A549 (cell line): ENCODE measurements around the gene CACNA2D4. TPM values are rescaled to one million over a fixed set of nuclear protein-coding genes. Genes with fewer than 3 reads are reported as not detected.

ENCODE experiments used
- ATAC-seq, 2 experiments: fragments of 200-7000 bp in 1 of 2; fragments of >200 bp in 1 of 2; cut with Nextera tagmentation in 1 of 2; cut with Tn5 transposase in 1 of 2; 3 replicates each; pipeline versions ENCODE4 v1.8.0 to v1.9.1; 2018 to 2020; ENCODE audit warnings: mild to moderate bottlenecking in 1 of 2, moderate library complexity in 1 of 2
- CTCF ChIA-PET: fragments of 300-600 bp; sonication (Branson Sonifier 250); formaldehyde crosslinking; extraction: SDS; loops from one replicate; lab custom pipeline; 2021; ENCODE audit warnings: antibody characterized with exemption, inconsistent platforms; lab: Yijun Ruan, JAX
- POLR2A ChIA-PET: fragments of 350-600 bp; formaldehyde crosslinking; extraction: SDS; loops from one replicate; lab custom pipeline; 2021; ENCODE audit warnings: antibody characterized with exemption, inconsistent platforms; lab: Yijun Ruan, JAX
- DNase-seq, 2 experiments: peaks; one replicate each; pipeline versions ENCODE4 v3.0.0 to v3.0.0-alpha.2; 2011 to 2016; ENCODE audit warnings: low read depth in 1 of 2, low spot score in 1 of 2
- FAIRE-seq: peaks from 2 replicates; lab custom pipeline; 2011; peaks lifted over from hg19 to GRCh38; lab: Jason Lieb, UNC
- H3K27ac ChIP-seq, 2 experiments: fragments of >200 bp; sonication (Bioruptor Twin); formaldehyde crosslinking; 3 replicates each; pipeline ENCODE4 v1.5.1; 2016 to 2017
- H3K4me1 ChIP-seq: fragments of >200 bp; sonication (Bioruptor Twin); formaldehyde crosslinking; 3 replicates; pipeline ENCODE4 v1.6.1; 2016
- H3K4me2 ChIP-seq: fragments of >200 bp; sonication (Bioruptor Twin); formaldehyde crosslinking; 3 replicates; pipeline ENCODE4 v1.6.1; 2016
- H3K4me3 ChIP-seq: fragments of >200 bp; sonication (Bioruptor Twin); formaldehyde crosslinking; 3 replicates; pipeline ENCODE4 v1.5.1; 2016
- H3K9me3 ChIP-seq: fragments of >200 bp; sonication (Bioruptor Twin); formaldehyde crosslinking; 3 replicates; pipeline ENCODE4 v1.6.1; 2016
- BHLHE40 ChIP-seq: IDR thresholded peaks from 2 replicates; pipeline ENCODE4 v1.6.1; 2012; ENCODE audit warnings: low read depth, low read length, inconsistent platforms
- CBX2 ChIP-seq: fragments of 200-600 bp; sonication (generic); IDR thresholded peaks from 2 replicates; pipeline ENCODE4 v1.6.1; 2016; ENCODE audit warnings: low read depth, mild to moderate bottlenecking, borderline replicate concordance
- CBX8 ChIP-seq: fragments of 200-600 bp; sonication (generic); IDR thresholded peaks from 2 replicates; pipeline ENCODE4 v1.6.1; 2016
- CEBPB ChIP-seq, 2 experiments: fragments of >200 bp in 1 of 2; sonication (Bioruptor Twin) in 1 of 2; formaldehyde crosslinking in 1 of 2; IDR thresholded peaks; 2 replicates each; pipeline ENCODE4 v1.6.1; 2012 to 2016
- CHD2 ChIP-seq: fragments of 150-350 bp; IDR thresholded peaks from 2 replicates; pipeline ENCODE4 v1.6.1; 2014; ENCODE audit warnings: low read length; ENCODE audit not compliant: partially characterized antibody
- EHMT2 ChIP-seq: fragments of 200-600 bp; sonication (generic); IDR thresholded peaks from 2 replicates; pipeline ENCODE4 v1.6.1; 2016; ENCODE audit warnings: antibody characterized with exemption, low read depth, mild to moderate bottlenecking, moderate library complexity
- ELK1 ChIP-seq: fragments of 150-350 bp; IDR thresholded peaks from 2 replicates; pipeline ENCODE4 v1.6.1; 2014; ENCODE audit warnings: low read depth, mild to moderate bottlenecking, low read length
- ESRRA ChIP-seq: fragments of 150-350 bp; IDR thresholded peaks from 2 replicates; pipeline ENCODE4 v1.6.1; 2014; ENCODE audit warnings: mild to moderate bottlenecking, low read length, borderline replicate concordance
- HMGXB4 ChIP-seq: fragments of 250-450 bp; sonication (Bioruptor Pico); IDR thresholded peaks from 2 replicates; pipeline ENCODE4 v1.5.0; 2021; ENCODE audit warnings: mild to moderate bottlenecking, moderate library complexity, borderline replicate concordance
- HOXB13 ChIP-seq: fragments of 250-450 bp; sonication (Bioruptor Pico); IDR thresholded peaks from 2 replicates; pipeline ENCODE4 v1.5.0; 2020; ENCODE audit warnings: low read depth, mild to moderate bottlenecking, moderate library complexity
- HOXB5 ChIP-seq: fragments of 250-450 bp; sonication (Bioruptor Pico); IDR thresholded peaks from 2 replicates; pipeline ENCODE4 v1.5.0; 2020; ENCODE audit warnings: mild to moderate bottlenecking, moderate library complexity
- KDM5A ChIP-seq: fragments of 200-600 bp; sonication (generic); IDR thresholded peaks from 2 replicates; pipeline ENCODE4 v1.6.1; 2016; ENCODE audit warnings: antibody characterized with exemption, mild to moderate bottlenecking
- MAFK ChIP-seq: fragments of 450-650 bp; IDR thresholded peaks from 2 replicates; pipeline ENCODE4 v1.6.1; 2014; ENCODE audit not compliant: partially characterized antibody
- MAX ChIP-seq: IDR thresholded peaks from 2 replicates; pipeline ENCODE4 v1.6.1; 2012
- MAZ ChIP-seq: fragments of 150-350 bp; IDR thresholded peaks from 2 replicates; pipeline ENCODE4 v1.6.1; 2014; ENCODE audit warnings: antibody characterized with exemption, low read depth, low read length, borderline replicate concordance
- MYC ChIP-seq: IDR thresholded peaks from 2 replicates; pipeline ENCODE4 v1.6.1; 2012; ENCODE audit warnings: mild to moderate bottlenecking, inconsistent platforms, low read length, improper control_type of control experiment, borderline replicate concordance
- NPAS2 ChIP-seq: fragments of 250-450 bp; sonication (Bioruptor Pico); IDR thresholded peaks from 2 replicates; pipeline ENCODE4 v1.8.0; 2022; ENCODE audit warnings: mild to moderate bottlenecking, moderate library complexity, borderline replicate concordance
- POLR2A ChIP-seq: IDR thresholded peaks from 2 replicates; pipeline ENCODE4 v1.6.1; 2012; ENCODE audit warnings: mild to moderate bottlenecking, low read length
- RCOR1 ChIP-seq: fragments of 150-350 bp; IDR thresholded peaks from 2 replicates; pipeline ENCODE4 v1.6.1; 2014; ENCODE audit warnings: antibody characterized with exemption, low read length, low read depth
- SMC3 ChIP-seq: fragments of >200 bp; sonication (Bioruptor Twin); formaldehyde crosslinking; IDR thresholded peaks from 3 replicates; pipeline ENCODE4 v1.6.1; 2018; ENCODE audit warnings: inconsistent platforms
- SREBF2 ChIP-seq: fragments of 450-650 bp; IDR thresholded peaks from 2 replicates; pipeline ENCODE4 v1.6.1; 2014; ENCODE audit warnings: mild to moderate bottlenecking, moderate library complexity
- TP53 ChIP-seq: fragments of 250-450 bp; sonication (Bioruptor Pico); IDR thresholded peaks from 2 replicates; pipeline ENCODE4 v1.5.0; 2021; ENCODE audit warnings: mild to moderate bottlenecking, moderate library complexity
- ZNF302 ChIP-seq: fragments of 250-450 bp; sonication (Bioruptor Pico); IDR thresholded peaks from 2 replicates; pipeline ENCODE4 v1.9.0; 2021; ENCODE audit warnings: inconsistent platforms, mild to moderate bottlenecking, moderate library complexity
- ZSCAN20 ChIP-seq: fragments of 250-450 bp; sonication (Bioruptor Pico); IDR thresholded peaks from 2 replicates; pipeline ENCODE4 v1.8.0; 2022; ENCODE audit warnings: mild to moderate bottlenecking, moderate library complexity
- WGBS: methylation state at CpG from one replicate; pipeline ENCODE4 v1.1.6; 2017; ENCODE audit errors: missing lambda C conversion rate; 5-methylcytosine and 5-hydroxymethylcytosine counted together
- polyA plus RNA-seq, 4 experiments: library from polyadenylated mRNA; depleted of rRNA in 3 of 4; stranded (reverse); fragments of >200 nt; fragmentation: RNase III in 1 of 4; extraction: RNeasy Plus Mini Kit Qiagen cat#74134 plus additional on column Dnase treatment in 1 of 4; gene quantifications; 2 replicates in 3 of 4; 3 replicates in 1 of 4; pipeline ENCODE4 v1.2.3, GENCODE V29; 2011 to 2017

The CACNA2D4 gene
- polyA plus RNA-seq, 2 of the 4 experiments (the other 2 are of a cell fraction), result not detected

- CTCF ChIA-PET, result interaction anchor here (1.2 kb wide), 1 partner anchor 103 kb away, joined by 4 read pairs; no protein-coding TSS in a partner anchor
- no peak for TF ChIP-seq ZSCAN20 (CRISPR knock-in tag)
- no peak for TF ChIP-seq RCOR1
- TF ChIP-seq MAZ, result no peak
- TF ChIP-seq TP53 (CRISPR knock-in tag), result no peak
- TF ChIP-seq CHD2, result no peak
- Histone ChIP-seq H3K4me1 (no peaks in the 10 kb centered on the region), H3K4me2 (no peak overlapping the region), H3K9me3 (no peaks in the 10 kb centered on the region), H3K4me3 (no peak overlapping the region), H3K27ac (no peak overlapping the region)
- no peak for FAIRE-seq
- whole genome bisulfite sequencing, result 69% methylated on average over 18 of the region's 22 CpGs
- DNase-seq, result no peak
- POLR2A ChIA-PET, result no interaction called here
- no peak for ATAC-seq
These were observed 81.5 kb downstream of the CACNA2D4 start for GRCh38 chr12:1836854-1837421.

GRCh38 chr12:1836241-1836803 is 82.1 kb downstream of the CACNA2D4 start:
- Histone ChIP-seq H3K9me3 (no peaks in the 10 kb centered on the region), H3K4me2 (no peak overlapping the region), H3K4me3 (no peak overlapping the region), H3K27ac (no peak overlapping the region)
- ATAC-seq, result no peak
- FAIRE-seq, result no peak
- TF ChIP-seq POLR2A (no peak), SMC3 (no peak), MAX (no peak), HMGXB4 (CRISPR knock-in tag) (no peak), NPAS2 (CRISPR knock-in tag) (no peak), SREBF2 (no peak), HOXB13 (CRISPR knock-in tag) (no peak), ZNF302 (CRISPR knock-in tag) (no peak), KDM5A (no peak), MYC (no peak), CEBPB (IDR thresholded peaks at IDR 0.05) (no peak)
- TF ChIP-seq, all 56 proteins: peak for 0
- ChIA-PET CTCF (interaction anchor here (1.2 kb wide), 1 partner anchor 104 kb away, joined by 4 read pairs; no protein-coding TSS in a partner anchor), POLR2A (no interaction called here)
- WGBS, result 73% methylated on average over 6 of the region's 7 CpGs
- H3K4me1 ChIP-seq, result no peaks in the 10 kb centered on the region
- no peak for DNase-seq

- POLR2A ChIA-PET, result no interaction called here
- no peaks in the 10 kb centered on the region for H3K4me1 ChIP-seq
- WGBS, result 68% methylated on average over 20 of the region's 22 CpGs
- no peak for TF ChIP-seq EHMT2
- TF ChIP-seq HOXB5, result no peak
- TF ChIP-seq KDM5A, result no peak
- TF ChIP-seq CHD2, result no peak
- TF ChIP-seq CBX2, result no peak
- no peak for TF ChIP-seq HMGXB4 (CRISPR knock-in tag)
- no peak for TF ChIP-seq ELK1
- no peak for TF ChIP-seq BHLHE40
- no peak for TF ChIP-seq ESRRA
- TF ChIP-seq TP53 (CRISPR knock-in tag), result no peak
- TF ChIP-seq ZNF302 (CRISPR knock-in tag), result no peak
- no peak for TF ChIP-seq MAZ
- TF ChIP-seq CEBPB (IDR thresholded peaks at IDR 0.05), result no peak
- no peak for TF ChIP-seq MAFK
- TF ChIP-seq CBX8, result no peak
These were observed 83.0 kb downstream of the CACNA2D4 start for GRCh38 chr12:1835211-1836131.

More at GRCh38 chr12:1835211-1836131, 83.0 kb downstream of the CACNA2D4 start:
- no peak for FAIRE-seq
- ATAC-seq, result no peak
- no peak for DNase-seq
- Histone ChIP-seq H3K4me3 (no peak overlapping the region), H3K4me2 (no peak overlapping the region), H3K9me3 (no peaks in the 10 kb centered on the region), H3K27ac (no peak overlapping the region)
- CTCF ChIA-PET, result interaction anchor here (1.0 kb wide), 1 partner anchor 40 kb away, joined by 3 read pairs; no protein-coding TSS in a partner anchor
